ENCODE measurements around the gene CAP2. TPM values are rescaled to one million over a fixed set of nuclear protein-coding genes. Genes with fewer than 3 reads are reported as not detected.
A peak's percentile ranks its signal among the peaks of the same experiment; 100 is the strongest.

The CAP2 gene
- total RNA-seq, result 22.2 and 49.7 TPM in 2 replicates

DNA sequence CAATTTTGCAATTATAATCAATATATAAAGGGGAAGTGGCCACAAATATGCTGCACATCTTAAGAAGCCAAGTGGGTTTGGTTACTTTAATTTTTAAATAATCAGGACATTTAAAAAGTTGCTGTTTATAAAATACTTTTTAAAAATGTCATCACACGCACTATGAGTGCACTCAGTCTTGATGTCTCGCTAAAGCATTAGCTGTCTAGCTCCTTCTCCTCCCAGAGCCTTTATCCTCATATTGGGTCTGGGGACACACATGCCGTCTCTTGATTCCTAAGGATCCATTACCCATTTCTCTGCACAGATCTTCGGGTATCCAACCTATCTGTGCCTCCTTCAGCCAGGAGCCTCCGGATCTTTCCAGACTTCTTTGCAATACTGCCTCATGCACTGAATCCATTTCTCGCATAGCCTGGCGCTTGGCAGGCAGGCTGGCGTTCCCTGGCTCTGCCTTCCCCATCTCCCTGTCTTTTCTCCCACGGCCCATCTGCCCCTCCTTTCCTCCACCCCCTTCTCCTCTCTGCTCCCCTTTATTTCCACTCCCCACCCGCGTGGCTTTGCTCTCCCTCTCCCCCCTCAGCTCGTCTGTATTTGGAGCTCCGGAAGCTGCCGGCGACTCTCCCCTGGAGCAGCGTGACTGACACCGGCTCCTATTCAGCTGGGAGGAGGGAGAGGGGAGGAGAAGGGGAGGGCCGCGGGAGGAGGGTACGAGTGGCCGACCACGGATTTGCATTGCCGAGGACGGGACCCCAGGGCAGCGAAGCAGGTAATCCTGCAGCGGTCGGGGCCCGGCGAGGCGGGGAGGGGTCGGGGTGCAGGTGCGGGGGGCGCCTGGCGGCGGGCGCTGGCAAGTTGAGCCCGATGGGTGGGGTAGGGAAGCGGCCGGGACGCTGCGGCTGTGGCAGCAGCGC is at the start of gene CAP2:
Gene CAP2, plus strand, starts transcription at position 618 of the 914 bp plus-strand sequence. CDS start 27,961 bp downstream, outside the sequence.
- TF ChIP-seq CTCF (IDR thresholded peaks at IDR 0.05; ENCODE audit: insufficient read depth, low read depth, low read length), result no peak

DNA sequence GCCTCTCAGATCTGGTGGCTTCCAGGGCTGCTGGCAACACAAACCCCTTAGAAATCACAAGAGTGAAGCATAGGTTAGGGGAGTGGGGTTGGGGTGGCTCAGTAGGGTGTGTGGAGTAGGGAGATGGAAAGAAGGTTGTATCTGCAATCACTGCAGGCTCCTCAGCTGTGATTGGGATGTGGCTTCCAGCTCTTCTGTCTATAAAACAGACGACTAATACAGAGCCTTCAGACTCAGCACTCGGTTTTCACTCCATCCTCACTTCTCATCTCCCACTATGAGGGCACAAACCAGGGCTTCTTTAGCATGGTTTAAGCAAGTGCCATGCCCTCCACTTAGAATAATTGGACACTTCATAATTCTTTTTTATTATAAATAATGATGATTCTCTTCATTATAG is 46.4 kb upstream of the CAP2 start:
- no peak for DNase-seq (ENCODE audit: low read depth)
- H3K4me3 ChIP-seq (ENCODE audit: low read depth, low read length), result no peak overlapping the region
- no peak for TF ChIP-seq CTCF (IDR thresholded peaks at IDR 0.05; ENCODE audit: insufficient read depth, low read depth, low read length)

More for the DNA sequence above, at the start of gene CAP2:
- H3K4me3 ChIP-seq (ENCODE audit: low read depth, low read length), result peak within 1 kb of the TSS; percentile 70
- peak; percentile 45 for DNase-seq (ENCODE audit: low read depth)

DNA sequence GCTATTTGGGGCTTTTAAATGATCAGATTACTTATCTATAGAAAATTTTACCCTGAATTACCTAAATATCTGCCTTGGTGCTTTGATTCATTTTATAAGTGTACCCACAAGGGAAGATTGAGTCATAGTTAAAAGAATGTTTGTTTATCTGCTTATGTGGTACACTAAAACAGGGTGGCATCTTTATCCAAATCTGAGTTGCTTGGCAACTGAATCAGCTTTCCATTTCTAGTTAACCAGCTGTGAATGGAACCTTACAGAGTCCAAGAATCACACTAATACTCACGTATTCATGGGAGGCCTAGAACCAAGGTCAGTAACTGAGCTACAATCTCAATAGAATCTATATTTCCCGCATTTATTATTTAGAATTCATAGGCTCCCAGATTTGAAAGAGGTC is 44.0 kb upstream of the CAP2 start:
- no peak for TF ChIP-seq CTCF (IDR thresholded peaks at IDR 0.05; ENCODE audit: insufficient read depth, low read depth, low read length)
- no peak for DNase-seq (ENCODE audit: low read depth)
- no peak overlapping the region for H3K4me3 ChIP-seq (ENCODE audit: low read depth, low read length)

DNA sequence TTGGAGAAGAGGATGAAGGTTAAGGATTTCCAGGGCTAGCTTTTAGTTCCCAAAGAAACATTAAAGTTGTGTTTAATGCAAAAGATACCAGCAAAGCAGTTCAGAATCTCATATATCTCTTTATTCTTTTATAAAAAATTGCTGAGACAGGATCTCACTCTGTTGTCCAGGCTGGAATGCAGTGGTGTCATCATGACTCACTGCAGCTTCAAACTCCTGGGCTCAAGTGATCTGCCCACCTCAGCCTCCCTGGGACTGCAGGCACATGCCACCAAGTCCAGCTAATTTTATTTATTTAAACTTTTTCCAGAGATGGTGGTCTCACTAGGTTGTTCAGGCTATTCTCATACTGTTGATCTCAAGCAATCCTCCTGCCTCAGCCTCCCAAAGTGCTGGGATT is 41.1 kb upstream of the CAP2 start:
- H3K4me3 ChIP-seq (ENCODE audit: low read depth, low read length), result no peak overlapping the region
- DNase-seq (ENCODE audit: low read depth), result no peak
- no peak for TF ChIP-seq CTCF (IDR thresholded peaks at IDR 0.05; ENCODE audit: insufficient read depth, low read depth, low read length)

DNA sequence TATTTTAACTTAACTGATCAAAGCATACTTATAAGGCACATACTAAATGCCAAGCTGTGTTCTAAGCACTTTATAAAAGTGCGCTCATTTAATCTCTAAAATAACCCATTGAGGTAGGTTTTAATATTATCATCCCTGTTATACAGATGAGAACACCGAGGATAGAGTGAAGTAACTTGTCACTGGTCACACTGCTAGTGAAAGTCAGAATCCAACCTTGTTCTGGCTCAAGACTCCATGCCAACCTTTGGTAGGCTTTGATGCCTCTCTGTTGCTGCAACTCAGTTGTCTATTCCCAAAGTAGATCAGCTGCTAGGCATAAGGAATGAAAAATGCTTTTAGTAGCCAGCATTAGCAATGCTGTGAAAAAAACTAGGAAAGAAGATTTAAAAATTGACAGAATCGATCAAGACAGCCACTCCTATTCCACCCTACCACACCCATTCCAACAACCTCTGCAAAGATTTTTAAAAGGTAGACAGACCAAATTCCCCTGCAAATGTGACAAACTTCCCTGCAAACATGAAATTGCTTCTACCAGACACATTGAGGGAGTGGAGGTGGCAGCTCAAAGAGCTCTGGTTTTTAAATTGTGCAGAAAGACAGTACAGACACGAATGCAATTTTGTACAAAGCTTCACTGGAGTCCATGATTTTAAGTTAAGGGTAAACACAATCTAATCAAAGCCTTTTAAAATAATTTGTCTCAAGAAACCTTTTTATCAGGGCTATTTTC is 39.8 kb upstream of the CAP2 start:
- H3K4me3 ChIP-seq (ENCODE audit: low read depth, low read length), result no peak overlapping the region
- no peak for TF ChIP-seq CTCF (IDR thresholded peaks at IDR 0.05; ENCODE audit: insufficient read depth, low read depth, low read length)
- no peak for DNase-seq (ENCODE audit: low read depth)

DNA sequence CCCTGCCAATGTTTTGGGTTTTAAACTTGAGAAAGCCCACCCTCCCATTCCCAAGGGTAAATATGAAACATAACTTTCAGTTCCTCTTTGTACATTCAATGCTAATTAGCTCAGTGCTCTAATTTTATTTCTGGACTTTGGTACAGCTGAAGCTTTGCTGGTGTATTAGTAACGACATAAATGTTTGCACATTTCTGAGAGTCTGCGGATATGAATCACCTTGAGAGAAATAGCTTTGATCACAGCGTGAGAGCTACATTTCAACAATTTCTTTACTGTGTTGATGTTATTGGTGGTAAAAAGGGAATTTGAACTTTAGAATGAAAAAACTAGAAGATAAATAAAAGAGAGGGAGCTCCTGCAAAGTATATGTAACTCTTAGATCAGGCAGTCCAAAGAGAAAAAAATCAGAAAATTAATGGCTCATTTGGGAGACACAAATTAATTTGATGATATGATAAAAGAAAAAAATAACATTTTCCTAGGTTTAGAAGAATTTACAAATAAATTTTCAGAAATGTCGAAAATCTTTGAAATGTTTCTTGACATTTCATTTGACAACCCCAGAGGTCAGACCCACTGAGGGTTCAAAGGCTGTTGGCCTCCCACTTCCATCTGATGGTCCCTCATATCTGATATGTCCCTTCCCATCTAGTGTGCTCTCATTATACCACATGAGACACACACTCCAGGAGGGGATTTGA is 38.5 kb upstream of the CAP2 start:
- peak; percentile 70 for DNase-seq (ENCODE audit: low read depth)
- TF ChIP-seq CTCF (IDR thresholded peaks at IDR 0.05; ENCODE audit: insufficient read depth, low read depth, low read length), result no peak
- no peak overlapping the region for H3K4me3 ChIP-seq (ENCODE audit: low read depth, low read length)

Measured in fibroblast of villous mesenchyme (primary cell).